ENCODE data around the gene APRT. TPM values are rescaled to one million over a fixed set of nuclear protein-coding genes. Genes with fewer than 3 reads are reported as not detected.

APRT gene
- total RNA-seq, 1 donor from 2014 or later: 312 TPM

GRCh38 chr16:88837806-88838205 lies 26.1 kb upstream of the APRT start:
- no peak overlapping the region for H3K4me3 Mint-ChIP-seq
- H3K27me3 Mint-ChIP-seq: no peaks in the 10 kb centered on the region
- H3K36me3 Mint-ChIP-seq (ENCODE audit: low read depth): no peaks in the 10 kb centered on the region
- DNase-seq: no peak
- H3K9me3 Mint-ChIP-seq: no peaks in the 10 kb centered on the region
- intact Hi-C loops (cut with micrococcal nuclease): no loop called here
- no peaks in the 10 kb centered on the region for H3K4me1 Mint-ChIP-seq
- no peak overlapping the region for H3K27ac Mint-ChIP-seq

GRCh38 chr16:88836791-88837190 lies 25.1 kb upstream of the APRT start:
- intact Hi-C loops (cut with micrococcal nuclease): no loop called here
- DNase-seq: no peak
- Mint-ChIP-seq H3K4me1 (no peaks in the 10 kb centered on the region), H3K36me3 (ENCODE audit: low read depth) (no peaks in the 10 kb centered on the region), H3K27ac (no peak overlapping the region), H3K4me3 (no peak overlapping the region), H3K27me3 (no peaks in the 10 kb centered on the region), H3K9me3 (no peaks in the 10 kb centered on the region)

GRCh38 chr16:88835818-88836217 lies 24.1 kb upstream of the APRT start:
- no peak for DNase-seq
- no peaks in the 10 kb centered on the region for H3K27me3 Mint-ChIP-seq
- intact Hi-C loops (cut with micrococcal nuclease): no loop called here
- no peaks in the 10 kb centered on the region for H3K4me1 Mint-ChIP-seq
- no peak overlapping the region for H3K27ac Mint-ChIP-seq
- H3K36me3 Mint-ChIP-seq (ENCODE audit: low read depth): no peaks in the 10 kb centered on the region
- H3K4me3 Mint-ChIP-seq: no peak overlapping the region
- no peaks in the 10 kb centered on the region for H3K9me3 Mint-ChIP-seq

- Mint-ChIP-seq H3K27me3 (no peaks in the 10 kb centered on the region), H3K36me3 (ENCODE audit: low read depth) (no peaks in the 10 kb centered on the region), H3K9me3 (no peaks in the 10 kb centered on the region), H3K4me1 (no peaks in the 10 kb centered on the region), H3K27ac (no peak overlapping the region), H3K4me3 (no peak overlapping the region)
- DNase-seq: no peak
- intact Hi-C loops (cut with micrococcal nuclease): no loop called here
These were observed 23.7 kb upstream of the APRT start for GRCh38 chr16:88835383-88835782.

GRCh38 chr16:88834670-88835069 lies 22.9 kb upstream of the APRT start:
- no peak for DNase-seq
- no peak overlapping the region for H3K27ac Mint-ChIP-seq
- no peaks in the 10 kb centered on the region for H3K27me3 Mint-ChIP-seq
- H3K4me1 Mint-ChIP-seq: no peaks in the 10 kb centered on the region
- no peaks in the 10 kb centered on the region for H3K9me3 Mint-ChIP-seq
- no peak overlapping the region for H3K4me3 Mint-ChIP-seq
- intact Hi-C loops (cut with micrococcal nuclease): no loop called here
- no peaks in the 10 kb centered on the region for H3K36me3 Mint-ChIP-seq (ENCODE audit: low read depth)

GRCh38 chr16:88833086-88833485 lies 21.4 kb upstream of the APRT start:
- Mint-ChIP-seq H3K9me3 (no peaks in the 10 kb centered on the region), H3K4me1 (no peaks in the 10 kb centered on the region), H3K4me3 (no peak overlapping the region), H3K27me3 (no peaks in the 10 kb centered on the region), H3K36me3 (ENCODE audit: low read depth) (no peaks in the 10 kb centered on the region), H3K27ac (no peak overlapping the region)
- intact Hi-C loops (cut with micrococcal nuclease): no loop called here
- no peak for DNase-seq

- Mint-ChIP-seq H3K27ac (no peak overlapping the region), H3K9me3 (no peaks in the 10 kb centered on the region), H3K4me3 (no peak overlapping the region), H3K27me3 (no peaks in the 10 kb centered on the region), H3K4me1 (no peaks in the 10 kb centered on the region), H3K36me3 (ENCODE audit: low read depth) (no peaks in the 10 kb centered on the region)
- intact Hi-C loops (cut with micrococcal nuclease): no loop called here
- no peak for DNase-seq
These were observed 20.1 kb upstream of the APRT start for GRCh38 chr16:88831838-88832237.

GRCh38 chr16:88830783-88831182 lies 19.1 kb upstream of the APRT start:
- H3K9me3 Mint-ChIP-seq: no peaks in the 10 kb centered on the region
- DNase-seq: no peak
- H3K27ac Mint-ChIP-seq: no peak overlapping the region
- H3K36me3 Mint-ChIP-seq (ENCODE audit: low read depth): peaks cover 2% of the 10 kb centered on the region
- H3K4me1 Mint-ChIP-seq: no peaks in the 10 kb centered on the region
- intact Hi-C loops (cut with micrococcal nuclease): no loop called here
- no peaks in the 10 kb centered on the region for H3K27me3 Mint-ChIP-seq
- no peak overlapping the region for H3K4me3 Mint-ChIP-seq

GRCh38 chr16:88830258-88830657 lies 18.5 kb upstream of the APRT start:
- no peaks in the 10 kb centered on the region for H3K27me3 Mint-ChIP-seq
- H3K9me3 Mint-ChIP-seq: no peaks in the 10 kb centered on the region
- H3K36me3 Mint-ChIP-seq (ENCODE audit: low read depth): peaks cover 2% of the 10 kb centered on the region
- H3K27ac Mint-ChIP-seq: no peak overlapping the region
- H3K4me3 Mint-ChIP-seq: no peak overlapping the region
- DNase-seq: no peak
- no peaks in the 10 kb centered on the region for H3K4me1 Mint-ChIP-seq
- intact Hi-C loops (cut with micrococcal nuclease): no loop called here

- no peaks in the 10 kb centered on the region for H3K4me1 Mint-ChIP-seq
- H3K27me3 Mint-ChIP-seq: no peaks in the 10 kb centered on the region
- intact Hi-C loops (cut with micrococcal nuclease): no loop called here
- H3K36me3 Mint-ChIP-seq (ENCODE audit: low read depth): peaks cover 2% of the 10 kb centered on the region
- H3K27ac Mint-ChIP-seq: no peak overlapping the region
- no peak for DNase-seq
- no peak overlapping the region for H3K4me3 Mint-ChIP-seq
- H3K9me3 Mint-ChIP-seq: no peaks in the 10 kb centered on the region
These were observed 17.0 kb upstream of the APRT start for GRCh38 chr16:88828711-88829110.

GRCh38 chr16:88827727-88828126 lies 16.0 kb upstream of the APRT start:
- Mint-ChIP-seq H3K27me3 (no peaks in the 10 kb centered on the region), H3K4me1 (no peaks in the 10 kb centered on the region), H3K9me3 (no peaks in the 10 kb centered on the region), H3K4me3 (no peak overlapping the region), H3K27ac (no peak overlapping the region), H3K36me3 (ENCODE audit: low read depth) (peaks cover 2% of the 10 kb centered on the region)
- intact Hi-C loops (cut with micrococcal nuclease): no loop called here
- no peak for DNase-seq

GRCh38 chr16:88826070-88826840 lies 14.5 kb upstream of the APRT start:
- H3K9me3 Mint-ChIP-seq: no peaks in the 10 kb centered on the region
- H3K27ac Mint-ChIP-seq: no peak overlapping the region
- no peaks in the 10 kb centered on the region for H3K4me1 Mint-ChIP-seq
- H3K36me3 Mint-ChIP-seq (ENCODE audit: low read depth): peaks cover 2% of the 10 kb centered on the region
- intact Hi-C loops (cut with micrococcal nuclease): no loop called here
- no peaks in the 10 kb centered on the region for H3K27me3 Mint-ChIP-seq
- DNase-seq: no peak
- no peak overlapping the region for H3K4me3 Mint-ChIP-seq

- H3K27me3 Mint-ChIP-seq: no peaks in the 10 kb centered on the region
- H3K27ac Mint-ChIP-seq: no peak overlapping the region
- intact Hi-C loops (cut with micrococcal nuclease): no loop called here
These were observed 13.4 kb upstream of the APRT start for GRCh38 chr16:88825146-88825545.

GRCh38 chr16:88824256-88825077 lies 12.7 kb upstream of the APRT start:
- no peaks in the 10 kb centered on the region for H3K27me3 Mint-ChIP-seq
- no peak overlapping the region for H3K4me3 Mint-ChIP-seq
- no peaks in the 10 kb centered on the region for H3K9me3 Mint-ChIP-seq
- H3K27ac Mint-ChIP-seq: no peak overlapping the region
- DNase-seq: no peak
- H3K4me1 Mint-ChIP-seq: no peaks in the 10 kb centered on the region
- intact Hi-C loops (cut with micrococcal nuclease): no loop called here
- peaks cover 2% of the 10 kb centered on the region for H3K36me3 Mint-ChIP-seq (ENCODE audit: low read depth)

More at GRCh38 chr16:88825146-88825545, 13.4 kb upstream of the APRT start:
- Mint-ChIP-seq H3K9me3 (no peaks in the 10 kb centered on the region), H3K4me1 (no peaks in the 10 kb centered on the region), H3K4me3 (no peak overlapping the region), H3K36me3 (ENCODE audit: low read depth) (peaks cover 2% of the 10 kb centered on the region)
- no peak for DNase-seq
